Effector memory CD4-positive, alpha-beta T cell (primary cell): ENCODE data around the gene TNNT1.

Experiments
- DNase-seq, 3 donors: peaks; one replicate each; pipeline ENCODE4 v3.0.0-alpha.2; 2020
- H3K27ac ChIP-seq: 2 replicates; pipeline ENCODE4 v1.7.0; 2013; ENCODE audit warnings: mild to moderate bottlenecking, low read length, moderate library complexity; ENCODE audit not compliant: insufficient read depth, poor library complexity, severe bottlenecking
- H3K27me3 ChIP-seq: replicated peaks from 2 replicates; pipeline ENCODE4 v1.7.0; 2013; ENCODE audit warnings: mild to moderate bottlenecking, low read length; ENCODE audit not compliant: insufficient read depth, control insufficient read depth, poor library complexity, severe bottlenecking
- H3K36me3 ChIP-seq: 2 replicates; pipeline ENCODE4 v1.7.0; 2013; ENCODE audit warnings: mild to moderate bottlenecking, low read length, moderate library complexity; ENCODE audit not compliant: control insufficient read depth, insufficient read depth
- H3K4me1 ChIP-seq: 2 replicates; pipeline ENCODE4 v1.7.0; 2013; ENCODE audit warnings: low read length, mild to moderate bottlenecking; ENCODE audit not compliant: control insufficient read depth, insufficient read depth, poor library complexity, severe bottlenecking
- H3K4me3 ChIP-seq: 2 replicates; pipeline ENCODE4 v1.7.0; 2013; ENCODE audit warnings: low read length, low read depth, mild to moderate bottlenecking; ENCODE audit not compliant: insufficient read depth, poor library complexity, severe bottlenecking
- H3K9me3 ChIP-seq: 2 replicates; pipeline ENCODE4 v1.7.0; 2013; ENCODE audit warnings: mild to moderate bottlenecking, low read length, moderate library complexity; ENCODE audit not compliant: control insufficient read depth

The TNNT1 gene

GRCh38 chr19:55117663-55118391 is 31.2 kb downstream of the TNNT1 start:
- H3K36me3 ChIP-seq = peaks cover 6% of the 10 kb centered on the region
- peaks cover 22% of the 10 kb centered on the region for H3K4me1 ChIP-seq
- DNase-seq = peak; percentile 94 to 96 (median 94)
- H3K4me3 ChIP-seq = peak overlapping the region; percentile 71
- no peaks in the 10 kb centered on the region for H3K9me3 ChIP-seq
- peak overlapping the region; percentile 63 for H3K27ac ChIP-seq
- no peaks in the 10 kb centered on the region for H3K27me3 ChIP-seq

- Histone ChIP-seq H3K4me1 (peaks cover 22% of the 10 kb centered on the region), H3K4me3 (peak within 1 kb of the TSS; percentile 71), H3K36me3 (peaks cover 13% of the 10 kb centered on the region), H3K27me3 (no peaks in the 10 kb centered on the region), H3K27ac (peak within 1 kb of the TSS; percentile 71), H3K9me3 (no peaks in the 10 kb centered on the region)
- no peak for DNase-seq
Observed at GRCh38 chr19:55116859-55117662, 31.9 kb downstream of the TNNT1 start, which contains the start of gene PPP1R12C. Gene PPP1R12C, minus strand, starts transcription at chr19:55117637. Its CDS starts 94 bp downstream, at chr19:55117543.

- Histone ChIP-seq H3K4me3 (peak overlapping the region; percentile 70), H3K4me1 (peaks cover 22% of the 10 kb centered on the region), H3K27ac (peak overlapping the region; percentile 71), H3K9me3 (no peaks in the 10 kb centered on the region), H3K36me3 (peaks cover 15% of the 10 kb centered on the region), H3K27me3 (no peaks in the 10 kb centered on the region)
- peak; percentile 17 to 51 (median 25) for DNase-seq
Observed at GRCh38 chr19:55116232-55116858, 32.7 kb downstream of the TNNT1 start.

GRCh38 chr19:55115446-55116065 is 33.5 kb downstream of the TNNT1 start:
- H3K9me3 ChIP-seq = no peaks in the 10 kb centered on the region
- peak overlapping the region; percentile 71 for H3K27ac ChIP-seq
- no peak for DNase-seq
- H3K36me3 ChIP-seq = peaks cover 17% of the 10 kb centered on the region
- no peaks in the 10 kb centered on the region for H3K27me3 ChIP-seq
- H3K4me1 ChIP-seq = peaks cover 22% of the 10 kb centered on the region
- peak overlapping the region; percentile 70 for H3K4me3 ChIP-seq

- Histone ChIP-seq H3K4me1 (peaks cover 22% of the 10 kb centered on the region), H3K9me3 (no peaks in the 10 kb centered on the region), H3K36me3 (peaks cover 21% of the 10 kb centered on the region), H3K27ac (no peak overlapping the region), H3K27me3 (no peaks in the 10 kb centered on the region), H3K4me3 (no peak overlapping the region)
- DNase-seq = no peak
Observed at GRCh38 chr19:55114566-55115145, 34.4 kb downstream of the TNNT1 start.

GRCh38 chr19:55113570-55114039 is 35.4 kb downstream of the TNNT1 start:
- no peak for DNase-seq
- H3K27ac ChIP-seq = no peak overlapping the region
- H3K4me1 ChIP-seq = peaks cover 20% of the 10 kb centered on the region
- peaks cover 29% of the 10 kb centered on the region for H3K36me3 ChIP-seq
- H3K27me3 ChIP-seq = no peaks in the 10 kb centered on the region
- no peak overlapping the region for H3K4me3 ChIP-seq
- no peaks in the 10 kb centered on the region for H3K9me3 ChIP-seq

- peaks cover 14% of the 10 kb centered on the region for H3K4me1 ChIP-seq
- peaks cover 29% of the 10 kb centered on the region for H3K36me3 ChIP-seq
- no peak for DNase-seq
- no peaks in the 10 kb centered on the region for H3K27me3 ChIP-seq
- no peak overlapping the region for H3K4me3 ChIP-seq
- H3K27ac ChIP-seq = no peak overlapping the region
- no peaks in the 10 kb centered on the region for H3K9me3 ChIP-seq
Observed at GRCh38 chr19:55112777-55113569, 36.0 kb downstream of the TNNT1 start.

GRCh38 chr19:55112246-55112776 is 36.7 kb downstream of the TNNT1 start:
- Histone ChIP-seq H3K4me1 (peaks cover 12% of the 10 kb centered on the region), H3K36me3 (peaks cover 29% of the 10 kb centered on the region), H3K4me3 (no peak overlapping the region), H3K27me3 (no peaks in the 10 kb centered on the region), H3K27ac (no peak overlapping the region), H3K9me3 (no peaks in the 10 kb centered on the region)
- no peak for DNase-seq
